ENCODE data around the gene PRR20G. TPM values are rescaled to one million over a fixed set of nuclear protein-coding genes. Genes with fewer than 3 reads are reported as not detected.
"Not testable (repeated sequence)": the region's sequence is repeated elsewhere in the genome, so short reads cannot be mapped to it uniquely, and the experiment has no call there.

The PRR20G gene
- total RNA-seq, 1 donor from 2014 or later: not detected

DNA sequence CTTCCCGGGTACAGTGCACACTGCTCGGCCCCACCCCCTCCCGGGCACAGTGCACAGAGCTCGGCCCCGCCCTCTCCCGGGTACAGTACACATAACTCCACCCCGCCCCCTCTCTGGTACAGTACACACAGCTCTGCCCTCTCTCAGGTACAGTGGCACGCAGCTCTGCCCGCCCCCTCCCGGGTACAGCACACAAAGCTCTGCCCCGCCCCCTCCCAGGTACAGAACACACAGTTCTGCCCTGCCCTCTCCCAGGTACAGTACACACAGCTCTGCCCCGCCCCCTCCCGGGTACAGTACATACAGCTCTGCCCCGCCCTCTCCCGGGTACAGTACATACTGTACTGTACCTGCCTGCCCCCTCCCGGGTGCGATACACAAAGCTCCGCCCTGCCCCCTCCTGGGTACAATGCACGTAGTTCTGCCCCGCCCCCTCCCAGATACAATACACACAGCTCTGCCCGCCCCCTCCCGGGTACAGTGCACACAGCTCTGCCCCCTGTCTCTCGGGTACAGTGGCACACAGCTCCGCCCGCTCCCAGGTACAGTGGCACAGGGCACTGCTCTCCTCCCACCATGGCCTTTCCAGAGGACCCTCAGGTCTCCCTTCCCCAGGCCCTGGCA, 16.4 kb upstream of the PRR20G start:
- no peak for DNase-seq (ENCODE audit: low spot score)
- intact Hi-C loops (cut with DNase I): no loop called here

DNA sequence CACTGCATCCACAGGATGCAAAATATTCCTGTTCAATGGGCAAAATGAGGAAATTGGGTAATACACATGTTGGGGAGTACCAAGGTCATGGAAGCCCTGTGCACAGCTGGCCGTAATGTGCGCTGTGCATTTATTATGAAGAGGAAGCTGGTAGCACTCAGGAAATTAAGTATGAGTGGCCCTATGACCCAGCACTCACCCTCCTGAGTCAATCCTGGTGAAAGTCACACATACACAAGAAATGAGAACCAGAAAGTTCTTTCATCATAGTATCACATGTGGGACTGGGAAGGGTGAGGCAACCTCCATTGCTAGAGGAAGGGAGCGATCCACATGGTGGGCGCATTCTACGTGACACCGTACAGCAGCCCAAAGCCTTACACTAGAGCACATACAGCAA, 11.4 kb upstream of the PRR20G start:
- DNase-seq (ENCODE audit: low spot score): no peak
- intact Hi-C loops (cut with DNase I): no loop called here

DNA sequence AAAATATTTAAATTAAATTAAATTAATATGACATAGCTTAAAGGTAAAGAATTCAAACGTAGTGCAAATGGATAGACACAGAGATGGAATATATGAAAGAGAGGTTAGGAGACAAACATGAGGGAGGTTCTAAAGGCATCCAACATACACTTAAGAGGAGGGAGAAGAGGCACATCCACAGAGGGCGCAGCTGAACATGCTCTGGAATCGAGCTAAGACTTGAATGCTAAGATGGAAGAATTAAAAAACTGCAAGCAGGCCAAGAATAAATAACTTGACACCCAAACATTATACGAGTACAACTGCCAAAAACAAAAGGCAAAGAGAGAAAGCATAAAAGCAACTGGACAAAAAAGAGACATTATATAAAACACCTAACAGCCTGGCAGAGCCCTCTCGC, 9.1 kb upstream of the PRR20G start:
- intact Hi-C loops (cut with DNase I): no loop called here
- DNase-seq (ENCODE audit: low spot score): no peak

DNA sequence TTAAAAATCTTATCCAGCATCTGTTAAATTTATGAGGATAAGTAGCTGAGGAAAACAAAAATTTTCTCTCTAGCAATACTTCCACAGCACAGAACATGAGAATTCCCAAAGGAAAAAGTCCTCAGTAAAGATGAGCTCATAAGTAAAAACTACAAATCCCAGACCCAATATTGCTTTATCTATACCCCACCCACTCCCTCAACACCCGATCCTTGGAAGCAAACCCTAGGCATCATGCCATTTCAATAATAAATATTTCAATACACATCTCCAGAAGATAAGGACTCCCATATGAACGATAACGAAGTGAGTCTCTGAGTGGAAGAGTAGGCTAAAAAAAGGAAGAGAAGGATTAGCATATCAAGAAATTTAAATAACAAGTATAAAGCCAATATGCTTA, 8.3 kb upstream of the PRR20G start:
- DNase-seq (ENCODE audit: low spot score): no peak
- intact Hi-C loops (cut with DNase I): no loop called here

DNA sequence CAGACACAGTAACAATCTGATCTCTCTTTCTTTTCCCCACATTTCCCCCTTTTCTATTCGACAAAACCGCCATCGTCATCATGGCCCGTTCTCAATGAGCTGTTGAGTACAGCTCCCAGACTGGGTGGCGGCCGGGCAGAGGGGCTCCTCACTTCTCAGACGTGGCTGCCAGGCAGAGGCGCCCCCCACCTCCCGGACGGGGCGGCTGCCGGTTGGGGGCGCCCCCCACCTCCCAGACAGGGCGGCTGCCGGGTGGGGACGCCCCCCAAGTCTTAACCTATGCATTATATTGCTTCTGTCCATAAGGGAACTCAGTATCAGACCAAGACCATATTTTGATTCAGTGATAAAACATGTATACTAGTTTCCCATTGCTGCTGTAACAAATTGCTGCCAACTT, 5.8 kb upstream of the PRR20G start:
- DNase-seq (ENCODE audit: low spot score); intact Hi-C loops (cut with DNase I): not testable (repeated sequence)

DNA sequence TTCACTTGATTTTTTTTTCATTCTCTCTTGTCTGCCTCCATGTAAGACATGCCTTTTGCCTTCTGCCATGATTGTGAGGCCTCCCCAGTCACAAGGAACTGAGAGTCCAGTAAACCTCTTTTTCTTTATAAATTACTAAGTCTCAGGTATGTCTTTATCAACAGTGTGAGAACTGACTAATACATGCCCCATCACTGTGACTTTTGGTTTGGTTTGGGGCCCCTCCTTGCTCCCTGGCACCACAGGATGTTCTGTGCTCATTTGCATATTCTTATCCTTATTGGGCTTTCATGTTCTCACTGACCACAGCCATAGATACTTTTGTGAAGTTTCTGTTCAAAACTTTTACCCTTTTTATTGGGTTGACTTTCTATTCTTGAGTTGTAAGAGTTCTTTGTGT, 3.8 kb upstream of the PRR20G start:
- DNase-seq (ENCODE audit: low spot score): no peak
- intact Hi-C loops (cut with DNase I): no loop called here

DNA sequence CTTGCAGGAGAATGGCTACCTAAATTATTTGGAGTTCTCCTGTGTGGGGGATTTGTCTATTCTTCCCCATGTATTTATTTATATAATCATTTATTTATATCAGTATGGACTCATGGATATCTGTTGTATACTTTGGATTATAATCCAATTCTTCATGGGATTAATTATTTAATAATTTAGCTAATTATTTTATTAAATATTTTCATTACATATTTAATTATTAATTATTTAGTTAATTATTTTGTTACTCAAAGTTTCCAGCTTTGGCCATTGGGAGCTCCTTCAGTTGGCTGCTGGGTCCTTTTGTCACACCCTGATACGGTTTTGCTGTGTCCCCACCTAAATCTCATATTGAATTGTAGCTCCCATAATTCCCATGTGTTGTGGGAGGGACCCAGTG, 3.3 kb upstream of the PRR20G start:
- intact Hi-C loops (cut with DNase I): no loop called here

DNA sequence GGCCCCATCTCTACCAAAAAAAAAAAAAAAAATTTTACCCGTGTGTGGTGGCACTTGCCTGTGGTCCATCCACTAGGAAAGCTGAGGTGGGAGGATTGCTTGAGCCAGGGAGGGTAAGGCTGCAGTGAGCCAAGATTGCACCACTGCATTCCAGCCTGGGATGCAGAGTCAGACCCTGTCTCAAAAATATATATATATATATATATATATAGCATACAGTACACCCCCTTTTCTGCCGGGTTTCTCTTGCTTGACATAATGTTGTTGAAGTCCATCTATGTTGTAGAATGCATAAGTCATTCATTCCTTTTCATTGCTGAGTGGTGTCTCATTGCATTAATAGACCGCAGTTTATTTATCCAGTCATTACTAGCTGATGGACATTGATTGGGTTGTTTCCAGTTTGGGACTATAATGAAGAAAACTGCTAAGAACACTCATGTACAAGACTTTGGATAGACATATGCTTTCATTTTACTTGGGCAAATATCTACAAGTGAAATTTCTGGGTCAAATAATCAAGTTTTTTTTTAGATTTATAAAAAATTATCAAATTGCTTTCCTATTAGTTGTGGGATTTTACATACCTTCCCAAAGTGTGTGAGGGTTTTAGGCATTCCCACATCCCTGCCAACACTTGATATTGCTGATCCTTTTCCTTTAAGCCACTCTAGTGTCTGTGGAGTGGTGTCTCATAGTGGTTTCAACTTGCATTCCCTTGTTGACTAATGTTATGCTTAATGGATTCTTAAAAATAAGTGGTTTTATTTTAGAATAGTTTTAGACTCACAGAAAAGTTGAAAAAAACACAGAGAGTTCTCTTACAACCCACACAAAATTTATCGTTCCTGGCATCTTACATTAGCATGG, 2.1 kb upstream of the PRR20G start:
- DNase-seq (ENCODE audit: low spot score): no peak
- intact Hi-C loops (cut with DNase I): no loop called here

More for the DNA sequence above, 3.3 kb upstream of the PRR20G start:
- DNase-seq (ENCODE audit: low spot score): no peak

DNA sequence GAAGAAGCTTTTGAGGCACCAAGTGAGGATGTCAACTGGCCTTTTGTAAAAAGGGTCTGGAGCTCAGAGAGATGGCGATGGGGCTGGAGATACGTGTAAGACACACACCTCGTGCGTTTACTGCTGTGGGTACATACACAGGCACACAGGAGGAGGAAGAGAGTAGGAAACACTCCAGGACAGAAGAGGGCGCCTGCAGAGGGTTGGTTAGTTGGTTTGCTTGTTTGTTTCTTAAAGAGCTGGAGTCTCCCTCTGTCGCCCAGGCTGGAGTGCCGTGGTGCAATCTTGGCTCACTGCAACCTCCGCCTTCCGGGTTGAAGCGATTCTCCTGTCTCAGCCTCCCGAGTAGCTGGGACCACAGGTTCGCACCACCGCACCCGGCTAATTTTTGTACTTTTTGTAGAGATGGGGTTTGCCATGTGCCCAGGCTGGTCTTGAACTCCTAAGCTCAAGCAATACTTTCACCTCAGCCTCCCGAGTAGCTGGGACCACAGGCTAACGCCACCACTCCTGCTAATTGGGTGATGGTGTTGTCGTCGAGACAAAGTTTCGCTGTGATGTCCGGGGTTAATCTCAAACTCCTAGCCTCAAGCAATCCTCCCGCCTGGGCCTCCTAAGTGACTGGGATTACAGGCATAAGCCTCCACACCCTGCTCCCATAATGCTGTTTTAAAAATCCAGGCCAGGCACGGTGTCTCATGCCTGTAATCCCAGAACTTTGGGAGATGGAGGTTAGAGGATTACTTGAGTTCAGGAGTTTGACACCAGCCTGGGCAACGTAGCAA, 1.3 kb upstream of the PRR20G start:
- DNase-seq (ENCODE audit: low spot score): no peak
- intact Hi-C loops (cut with DNase I): no loop called here

DNA sequence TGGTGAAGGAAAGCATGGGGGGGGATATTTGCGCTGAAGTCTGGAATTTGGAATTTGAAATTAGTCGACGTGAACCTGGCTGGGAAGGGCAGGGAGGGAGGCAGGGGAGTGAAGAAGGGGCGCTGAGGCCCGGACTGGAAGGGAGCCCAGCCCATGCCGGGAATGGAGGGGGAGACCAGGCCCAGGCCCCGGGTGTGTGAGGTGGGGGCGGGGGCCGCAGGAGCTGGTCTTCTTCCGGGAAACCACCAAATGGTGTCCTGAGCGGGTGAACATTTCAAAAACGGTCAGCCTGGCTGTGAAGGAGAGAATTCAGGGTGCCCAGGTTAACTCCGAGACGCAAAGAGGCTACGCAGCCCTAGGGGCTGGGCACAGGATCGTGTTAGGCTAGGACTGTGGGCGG, 497 bp upstream of the PRR20G start:
- intact Hi-C loops (cut with DNase I): no loop called here
- no peak for DNase-seq (ENCODE audit: low spot score)

DNA sequence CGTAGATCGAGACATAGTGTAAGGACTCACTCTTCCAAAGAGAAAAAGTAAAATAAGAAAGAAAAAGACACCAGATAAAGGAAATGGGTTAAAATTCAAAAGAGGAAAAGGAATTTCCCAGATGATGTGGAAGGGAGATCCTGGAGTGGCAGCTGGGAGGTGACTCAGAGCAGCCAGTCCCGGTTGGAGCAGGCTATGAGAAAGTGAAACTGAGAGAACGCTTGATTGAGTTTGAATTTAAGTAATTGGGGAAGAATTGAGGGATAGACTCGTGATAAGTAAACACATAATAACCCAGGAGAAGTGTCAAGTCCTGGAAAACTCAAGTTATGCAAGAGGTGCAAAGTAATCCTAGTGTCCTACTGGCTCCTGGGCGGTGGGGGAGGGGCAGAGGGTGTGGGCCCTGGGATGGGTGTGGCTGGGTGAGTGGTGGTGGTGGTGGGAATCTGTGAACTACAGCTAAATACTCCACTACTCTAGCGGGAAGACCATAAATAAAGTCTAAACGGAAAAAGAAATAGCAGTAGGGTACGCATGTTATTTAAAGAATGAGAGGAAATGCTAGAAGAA, 1.2 kb downstream of the PRR20G start:
- intact Hi-C loops (cut with DNase I): no loop called here

DNA sequence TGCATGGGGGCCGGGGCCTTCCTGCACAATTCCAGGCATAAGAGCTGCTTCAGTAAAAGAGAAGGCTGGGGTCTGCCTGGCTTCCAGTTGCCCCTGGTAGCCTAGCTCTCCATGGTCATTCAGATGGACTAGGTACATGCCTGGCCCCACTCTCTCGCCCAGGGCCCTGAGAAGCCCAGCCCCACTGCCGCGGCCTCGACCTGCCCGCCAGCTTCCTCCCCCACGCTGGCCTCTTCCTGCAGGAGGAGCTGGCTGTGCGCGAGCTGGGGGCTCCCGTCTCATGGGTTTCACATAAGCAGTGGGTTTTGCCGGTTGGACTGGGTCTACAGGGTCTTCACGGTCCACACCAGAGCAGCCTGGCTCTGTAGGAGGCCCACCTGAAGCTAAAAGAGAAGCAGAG, 3.6 kb downstream of the PRR20G start:
- no peak for DNase-seq (ENCODE audit: low spot score)
- intact Hi-C loops (cut with DNase I): no loop called here

More for the DNA sequence above, 1.2 kb downstream of the PRR20G start:
- no peak for DNase-seq (ENCODE audit: low spot score)

DNA sequence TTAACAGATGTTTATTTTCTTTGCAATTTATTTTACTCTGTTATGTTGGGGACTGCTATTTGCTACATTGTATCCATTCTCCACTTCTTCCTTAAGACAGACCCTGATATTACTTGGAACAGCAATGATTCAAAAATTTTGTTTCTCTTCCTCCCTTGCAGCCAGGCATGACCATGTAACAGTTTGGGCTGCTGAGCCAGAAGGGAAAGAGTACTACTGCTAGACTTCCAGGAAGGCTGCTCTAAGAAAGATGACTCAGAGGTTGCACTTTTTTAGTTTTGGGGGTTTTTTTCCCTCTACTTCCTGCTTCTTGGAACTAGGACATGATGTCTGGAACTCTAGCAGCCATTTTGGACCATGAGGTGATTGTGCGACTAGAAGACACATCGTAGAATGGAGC, 10.3 kb downstream of the PRR20G start:
- intact Hi-C loops (cut with DNase I): no loop called here
- DNase-seq (ENCODE audit: low spot score): no peak

DNA sequence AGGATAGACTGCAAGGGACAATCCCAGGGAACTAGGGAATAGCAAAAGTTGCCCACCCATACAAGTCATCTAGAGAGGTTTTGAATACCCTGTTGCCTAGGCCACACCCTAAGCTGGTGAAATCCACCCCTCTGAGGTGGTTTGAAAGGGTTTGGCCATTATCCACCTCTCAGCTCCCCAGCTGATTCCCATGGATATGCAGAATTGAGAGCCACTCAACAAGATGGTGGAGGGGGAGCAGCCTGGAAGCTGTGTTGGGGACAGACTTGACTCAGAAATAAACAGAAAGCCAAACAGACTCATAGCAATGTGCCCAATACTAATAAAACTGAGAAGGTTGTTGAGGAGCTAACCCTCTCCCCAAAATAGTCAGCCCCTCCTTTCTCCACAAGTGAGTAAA, 10.9 kb downstream of the PRR20G start:
- intact Hi-C loops (cut with DNase I): no loop called here
- DNase-seq (ENCODE audit: low spot score): no peak

DNA sequence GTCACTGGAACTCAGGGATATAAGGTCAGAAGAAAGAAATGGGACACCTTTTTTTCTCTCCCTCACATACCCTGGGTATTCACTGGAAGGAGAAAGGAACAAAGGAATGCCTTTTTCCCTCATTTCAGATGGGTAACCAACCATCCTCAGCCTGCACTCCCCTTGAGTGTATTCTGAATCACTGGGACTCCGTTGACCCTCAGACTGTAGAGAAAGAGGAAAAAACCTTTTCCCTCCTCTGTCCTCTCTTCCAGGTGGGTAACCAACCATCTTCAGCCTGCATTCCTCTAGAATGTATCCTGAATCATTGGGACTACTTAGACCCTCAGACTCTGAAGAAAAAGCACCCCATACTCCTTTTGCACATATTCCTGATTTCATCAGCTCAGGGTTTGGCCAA, 11.4 kb downstream of the PRR20G start:
- intact Hi-C loops (cut with DNase I): no loop called here
- DNase-seq (ENCODE audit: low spot score): no peak

DNA sequence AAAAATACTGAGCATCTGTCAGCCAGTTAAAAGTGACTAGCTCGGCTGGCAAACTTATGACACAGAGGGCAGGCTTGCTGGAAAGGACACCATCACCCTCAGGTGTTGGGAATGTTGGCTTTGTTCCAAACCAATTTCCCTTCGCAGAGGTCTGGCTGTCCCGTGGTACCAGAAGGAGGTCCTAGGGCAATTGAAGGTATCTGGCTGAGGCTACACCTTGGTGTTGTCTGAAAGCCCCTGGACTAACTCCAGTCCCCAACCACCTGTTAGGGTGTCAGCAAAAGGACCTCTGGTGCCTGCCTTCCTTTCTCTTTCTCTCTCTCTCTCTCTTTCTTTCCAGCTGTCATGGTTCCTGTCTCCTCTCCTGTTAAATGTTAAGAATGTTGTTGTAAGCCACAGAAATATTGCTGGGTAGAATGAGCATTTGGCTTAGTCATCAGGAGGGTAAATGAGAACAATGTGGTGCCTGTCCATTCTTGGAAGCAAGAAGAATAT, 12.5 kb downstream of the PRR20G start:
- peak; percentile 62 for DNase-seq (ENCODE audit: low spot score)
- intact Hi-C loops (cut with DNase I): no loop called here

DNA sequence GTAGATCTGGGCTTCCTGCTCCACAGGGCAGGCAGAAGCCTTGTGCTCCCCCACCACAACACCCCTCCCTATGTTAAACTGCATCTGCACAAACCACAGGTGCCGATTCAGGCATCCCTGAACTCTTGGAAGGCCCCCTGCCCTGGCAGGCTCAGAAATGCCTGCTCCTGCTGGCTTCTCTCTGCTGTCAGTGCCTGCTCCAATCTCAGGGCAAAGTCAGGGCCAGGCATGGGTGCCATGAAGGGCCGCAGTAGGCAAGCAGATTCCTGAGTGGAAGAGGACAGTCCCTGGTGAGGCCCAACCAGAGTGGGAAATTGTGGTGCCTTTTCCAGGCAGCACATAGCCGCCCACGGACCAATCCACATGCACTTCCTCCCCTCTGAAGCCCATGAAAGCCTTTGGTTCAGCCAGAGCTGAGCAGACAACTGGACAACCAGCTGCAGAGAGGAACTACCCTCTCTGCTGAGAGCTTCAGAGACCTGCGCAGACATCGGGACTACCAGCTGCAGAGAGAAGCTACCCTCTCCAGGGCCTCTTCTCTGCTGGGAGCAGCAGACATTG, 13.6 kb downstream of the PRR20G start:
- intact Hi-C loops (cut with DNase I): no loop called here
- DNase-seq (ENCODE audit: low spot score): peak; percentile 65

DNA sequence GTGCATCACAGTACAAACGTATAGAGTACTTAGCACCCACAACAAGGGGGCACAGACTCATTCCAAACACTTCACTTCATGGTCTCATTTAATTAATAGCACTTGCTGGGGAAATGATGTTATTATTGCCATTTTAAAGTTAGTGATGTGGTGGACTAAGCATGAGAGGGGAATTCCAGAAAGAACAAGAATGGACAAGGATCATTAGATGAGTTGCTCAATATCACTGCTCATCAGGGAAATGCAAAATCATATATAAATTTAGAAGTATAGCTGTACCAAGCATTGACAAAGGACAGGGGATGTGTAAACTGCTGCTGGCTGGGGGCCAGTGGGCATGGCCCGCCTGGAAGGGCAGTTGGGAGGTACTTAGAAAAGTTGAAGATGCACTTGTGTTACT, 14.6 kb downstream of the PRR20G start:
- DNase-seq (ENCODE audit: low spot score): peak; percentile 33
- intact Hi-C loops (cut with DNase I): no loop called here

DNA sequence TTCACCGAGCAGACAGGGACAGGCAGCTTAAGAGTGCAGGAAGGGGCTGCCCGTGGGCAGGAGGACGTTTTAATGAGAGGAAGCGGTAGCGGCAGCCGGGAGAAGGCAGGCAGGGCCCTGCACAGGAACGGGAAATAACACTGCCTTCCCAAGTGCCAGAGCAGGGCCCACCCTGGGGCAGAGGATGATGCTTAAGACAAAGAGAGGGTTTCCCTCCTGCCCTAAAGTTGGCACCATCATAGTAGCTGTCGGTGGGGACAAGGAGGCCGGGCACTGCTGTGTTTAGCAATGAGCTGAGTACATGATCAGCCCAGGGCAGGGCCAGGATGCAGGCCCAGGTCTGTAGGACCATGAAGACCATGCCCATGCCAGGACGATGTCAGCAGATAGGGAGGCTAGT, 21.7 kb downstream of the PRR20G start:
- intact Hi-C loops (cut with DNase I): no loop called here
- DNase-seq (ENCODE audit: low spot score): no peak

DNA sequence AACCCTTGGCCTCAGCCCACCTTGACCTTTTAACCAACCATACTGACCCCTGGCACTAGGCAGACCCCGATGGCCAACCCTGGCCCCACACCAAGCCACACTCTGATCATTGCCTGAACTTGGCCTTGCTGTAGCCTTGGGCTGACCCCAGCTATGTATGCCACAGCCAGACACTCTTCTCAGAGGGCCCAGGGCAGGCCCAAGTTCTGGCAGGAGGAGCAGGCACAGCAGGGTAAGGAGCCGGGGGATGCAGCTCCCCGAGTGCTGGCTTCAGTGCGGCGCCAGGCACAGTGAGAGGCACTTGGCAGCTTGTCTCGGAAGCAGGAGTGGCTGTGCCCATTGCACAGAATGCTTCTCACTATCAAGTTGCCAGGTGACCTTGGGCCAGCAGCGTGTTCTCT, 22.3 kb downstream of the PRR20G start:
- peak; percentile 62 for DNase-seq (ENCODE audit: low spot score)
- intact Hi-C loops (cut with DNase I): no loop called here
